Astrocyte of the spinal cord (primary cell): ENCODE measurements around the gene DFFA.
"Not testable (repeated sequence)": the region's sequence is repeated elsewhere in the genome, so short reads cannot be mapped to it uniquely, and the experiment has no call there.

Source experiments
- DNase-seq: peaks from one replicate; pipeline ENCODE4 v3.0.0; 2011; ENCODE audit warnings: low read depth, low spot score
- H3K4me3 ChIP-seq: 2 replicates; pipeline ENCODE4 v1.5.1; 2011; ENCODE audit warnings: low read depth, mild to moderate bottlenecking, low read length, moderate library complexity
- CTCF ChIP-seq: IDR thresholded peaks from 2 replicates; pipeline ENCODE4 v1.5.1; 2012; ENCODE audit warnings: low read depth, mild to moderate bottlenecking, low read length, inconsistent platforms
- in situ Hi-C: cut with HindIII; loops from 2 replicates; pipeline ENCODE4 v1.10.0; 2017; ENCODE audit warnings: low sequenced_read_pairs

DFFA gene

GRCh38 chr1:10479296-10479695 is 7.0 kb upstream of the DFFA start:
- in situ Hi-C loops, result no loop called here
- no peak for DNase-seq
- H3K4me3 ChIP-seq, result no peak overlapping the region
- no peak for TF ChIP-seq CTCF

- no peak for TF ChIP-seq CTCF
- in situ Hi-C loops, result no loop called here
- H3K4me3 ChIP-seq, result peak overlapping the region; percentile 95
- no peak for DNase-seq
Measured at GRCh38 chr1:10475510-10475909, 3.2 kb upstream of the DFFA start.

GRCh38 chr1:10474613-10475507 is 2.5 kb upstream of the DFFA start, which contains the start of gene PEX14:
TSS of gene PEX14 (plus strand) at chr1:10474950. CDS start at chr1:10474967, 17 bp downstream.
- DNase-seq, result peak; percentile 85
- no peak for TF ChIP-seq CTCF
- in situ Hi-C loops, result no loop called here
- H3K4me3 ChIP-seq, result peak within 1 kb of the TSS; percentile 95

GRCh38 chr1:10474309-10474612 is 1.9 kb upstream of the DFFA start:
- peak overlapping the region; percentile 95 for H3K4me3 ChIP-seq
- in situ Hi-C loops, result not testable (repeated sequence)

GRCh38 chr1:10473145-10473765 is 926 bp upstream of the DFFA start:
- no peak for TF ChIP-seq CTCF
- H3K4me3 ChIP-seq, result no peak overlapping the region
- DNase-seq, result no peak
- in situ Hi-C loops, result no loop called here

More at GRCh38 chr1:10474309-10474612, 1.9 kb upstream of the DFFA start:
- not testable (repeated sequence) for DNase-seq

- H3K4me3 ChIP-seq, result peak overlapping the region; percentile 88
- no peak for TF ChIP-seq CTCF
- in situ Hi-C loops, result no loop called here
- DNase-seq, result no peak
Measured at GRCh38 chr1:10471411-10472219, 714 bp downstream of the DFFA start.
